NCI-H2196 treated with DMSO at 0.1 percent for 48 hours (cell line): ENCODE results near the gene ARL4D.
"Not testable (repeated sequence)": the region's sequence is repeated elsewhere in the genome, so short reads cannot be mapped to it uniquely, and the experiment has no call there.

Source experiments
- DNase-seq: peaks from one replicate; lab custom pipeline; 2025; ENCODE audit not compliant: unreplicated experiment; lab: John Stamatoyannopoulos, UW

Gene ARL4D, protein sequence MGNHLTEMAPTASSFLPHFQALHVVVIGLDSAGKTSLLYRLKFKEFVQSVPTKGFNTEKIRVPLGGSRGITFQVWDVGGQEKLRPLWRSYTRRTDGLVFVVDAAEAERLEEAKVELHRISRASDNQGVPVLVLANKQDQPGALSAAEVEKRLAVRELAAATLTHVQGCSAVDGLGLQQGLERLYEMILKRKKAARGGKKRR

DNA sequence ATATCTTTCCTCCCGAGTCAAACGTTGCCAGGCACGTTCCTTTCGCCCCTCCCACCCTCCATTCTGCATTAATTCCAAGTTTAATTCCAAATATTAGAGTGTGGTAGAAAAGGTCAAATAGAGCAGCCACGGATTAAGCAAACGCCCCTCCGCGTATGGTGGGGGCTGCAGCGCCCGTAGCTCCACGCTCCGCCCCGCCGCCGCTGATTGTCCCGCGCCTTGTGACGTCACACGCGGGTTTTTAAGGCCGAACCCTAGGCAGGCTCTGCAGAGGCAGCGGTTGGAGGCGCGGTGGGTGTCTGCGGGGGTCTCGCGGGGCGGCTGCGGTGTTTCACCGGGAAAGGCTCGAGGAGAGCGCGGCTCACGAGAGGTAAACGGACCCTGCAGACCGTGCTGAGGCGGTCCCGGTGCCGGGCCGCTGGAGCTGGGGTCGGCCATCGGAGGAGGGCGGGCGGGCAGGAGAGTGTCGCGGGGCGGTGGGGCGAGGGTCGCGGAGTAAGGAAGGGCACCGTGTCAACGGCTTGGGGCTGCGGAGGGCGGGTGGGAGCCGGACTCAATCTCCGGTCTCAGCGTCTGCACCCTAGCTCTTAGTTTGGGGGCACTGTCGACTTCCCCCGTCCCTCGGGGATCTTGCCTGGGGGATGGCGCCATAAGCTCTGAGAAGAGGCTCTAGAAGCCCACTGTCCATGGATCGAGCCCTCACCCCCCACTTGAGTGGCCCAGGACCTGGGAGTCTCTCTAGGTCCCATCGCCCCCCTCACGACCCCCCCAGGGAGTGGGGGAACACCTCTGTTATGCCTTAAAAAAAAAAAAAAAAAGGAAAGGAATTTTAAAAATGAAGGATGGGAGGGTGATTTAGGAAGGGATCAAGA lies at the start of gene ARL4D:
TSS of gene ARL4D (plus strand) at position 270 of the 872 bp plus-strand sequence. CDS start 740 bp downstream, outside the sequence.
- DNase-seq, result peak; percentile 12

DNA sequence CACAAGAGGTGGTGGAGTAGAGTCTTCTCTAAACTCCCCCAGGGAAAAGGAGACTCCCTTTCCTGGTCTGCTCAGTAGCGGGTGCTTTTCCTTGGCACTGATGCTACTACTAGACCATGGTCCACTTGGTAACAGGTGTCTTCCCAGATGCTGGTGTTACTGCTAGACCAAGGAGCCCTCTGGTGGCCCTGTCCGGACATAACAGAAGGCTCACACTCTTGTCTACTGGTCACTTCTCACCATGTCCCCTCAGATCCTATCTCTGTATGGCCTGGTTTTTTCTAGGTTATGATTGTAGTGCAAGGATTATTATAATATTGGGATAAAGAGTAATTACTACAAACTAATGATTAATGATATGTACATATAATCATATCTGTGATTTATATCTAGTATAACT lies 49.7 kb upstream of the ARL4D start:
- no peak for DNase-seq

DNA sequence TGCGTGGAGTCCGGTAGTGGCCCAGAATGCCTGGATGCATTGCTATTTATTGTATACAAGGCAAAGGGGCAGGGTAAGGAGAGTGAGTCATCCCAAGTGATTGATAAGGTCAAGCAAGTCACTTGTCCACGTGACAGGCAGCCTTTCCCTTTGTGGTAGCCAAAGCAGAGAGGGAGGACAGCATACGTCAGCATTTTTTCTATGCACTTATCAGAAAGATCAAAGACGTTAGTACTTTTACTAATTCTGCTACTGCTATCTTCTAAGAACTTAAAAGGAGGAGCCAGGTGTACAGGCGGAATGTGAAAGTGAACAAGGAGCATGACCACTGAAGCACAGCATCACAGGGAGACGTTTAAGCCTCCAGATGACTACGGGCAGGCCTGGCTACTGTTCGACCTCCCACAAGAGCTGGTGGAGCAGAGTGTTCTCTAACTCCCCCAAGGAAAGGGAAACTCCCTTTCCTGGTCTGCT lies 47.9 kb upstream of the ARL4D start:
- no peak for DNase-seq

DNA sequence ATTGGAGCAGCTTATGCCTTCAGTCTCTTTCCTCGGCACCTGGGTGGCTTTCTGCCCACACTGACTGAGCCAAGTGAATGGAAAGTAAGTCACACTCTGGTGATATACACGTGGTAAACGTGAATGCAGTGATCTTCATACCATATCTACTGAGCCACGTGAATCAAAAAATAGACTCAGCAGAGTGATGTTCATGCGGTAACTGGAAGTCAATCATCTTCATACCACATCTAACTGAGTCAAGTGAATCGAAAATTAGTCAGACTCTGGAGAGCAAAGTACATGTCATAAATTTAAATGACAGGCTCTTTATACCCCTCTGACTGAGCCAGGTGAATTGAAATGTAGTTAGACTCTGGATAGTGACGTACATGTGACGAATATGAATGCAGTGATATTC lies 47.1 kb upstream of the ARL4D start:
- DNase-seq, result no peak

DNA sequence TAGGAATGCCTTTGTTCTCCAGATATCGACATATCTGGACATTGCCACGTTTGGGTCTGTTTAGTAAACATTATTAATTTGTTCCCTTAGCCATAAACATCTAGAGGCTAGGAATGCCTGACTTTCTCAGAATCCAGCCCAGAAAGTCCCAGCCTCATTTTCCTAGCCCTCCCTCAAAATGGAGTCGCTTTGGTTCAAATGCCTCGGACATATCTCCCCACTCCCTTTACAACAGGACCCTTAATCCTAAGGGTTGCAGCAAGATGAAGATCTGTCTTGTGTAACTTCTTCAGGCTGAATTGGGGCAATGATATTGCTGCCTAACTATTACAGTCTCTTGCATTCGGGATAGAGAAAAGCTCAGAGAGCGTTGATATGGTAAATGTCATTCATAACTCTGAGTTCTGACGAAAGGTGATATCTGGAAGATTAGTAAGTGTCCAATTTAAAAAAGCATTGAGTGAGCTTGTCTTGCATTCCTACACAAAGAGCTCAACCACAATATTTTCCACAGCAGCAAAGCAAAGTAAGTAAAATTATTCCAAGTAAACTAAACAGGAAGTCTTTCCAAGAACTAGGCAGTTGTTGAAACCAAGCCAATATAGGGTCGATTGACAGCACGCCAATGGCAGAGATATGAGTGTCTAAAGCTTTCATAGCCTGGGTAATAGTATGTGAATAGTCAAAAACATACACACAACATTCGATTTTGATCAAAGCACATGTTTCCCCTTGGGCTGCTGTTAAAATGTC lies 46.0 kb upstream of the ARL4D start:
- DNase-seq, result no peak

DNA sequence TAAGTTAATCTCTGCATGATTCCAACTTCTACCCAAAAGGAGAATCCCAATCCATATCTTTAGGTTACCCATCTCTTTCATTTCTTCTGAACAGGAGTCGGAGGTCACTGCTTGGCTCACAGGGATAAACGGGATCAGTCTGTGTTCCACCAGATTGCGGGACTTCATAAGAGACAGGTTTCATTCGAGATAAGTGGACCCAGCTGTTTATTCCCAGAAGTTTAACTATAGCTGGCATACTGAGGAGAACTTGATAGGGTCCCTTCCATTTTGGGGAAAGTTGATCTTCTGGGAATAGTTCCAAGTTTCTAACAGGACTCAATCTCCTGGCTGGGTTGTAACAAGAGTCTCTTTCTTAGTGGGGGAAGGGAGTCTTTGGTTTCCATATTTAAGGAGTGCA lies 45.4 kb upstream of the ARL4D start:
- DNase-seq, result no peak

DNA sequence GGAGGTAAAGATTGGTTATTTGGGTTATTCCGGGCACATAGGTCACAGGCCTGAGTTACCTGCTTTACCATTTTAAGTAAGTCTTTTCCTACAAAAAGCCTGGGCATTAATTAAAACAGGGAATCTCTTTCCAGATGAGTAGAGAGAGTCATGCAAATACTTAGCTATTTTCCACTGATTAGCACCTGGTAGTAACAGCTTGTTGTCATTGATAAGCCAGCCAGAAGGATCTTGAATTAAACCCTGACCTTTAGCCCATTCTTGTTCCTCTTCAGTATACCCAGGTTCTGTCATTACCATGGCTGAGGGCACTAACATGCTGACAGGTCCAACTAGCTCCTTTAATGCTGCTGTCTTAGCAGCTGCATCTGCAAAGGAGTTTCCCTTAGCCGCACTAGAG lies 44.4 kb upstream of the ARL4D start:
- no peak for DNase-seq

DNA sequence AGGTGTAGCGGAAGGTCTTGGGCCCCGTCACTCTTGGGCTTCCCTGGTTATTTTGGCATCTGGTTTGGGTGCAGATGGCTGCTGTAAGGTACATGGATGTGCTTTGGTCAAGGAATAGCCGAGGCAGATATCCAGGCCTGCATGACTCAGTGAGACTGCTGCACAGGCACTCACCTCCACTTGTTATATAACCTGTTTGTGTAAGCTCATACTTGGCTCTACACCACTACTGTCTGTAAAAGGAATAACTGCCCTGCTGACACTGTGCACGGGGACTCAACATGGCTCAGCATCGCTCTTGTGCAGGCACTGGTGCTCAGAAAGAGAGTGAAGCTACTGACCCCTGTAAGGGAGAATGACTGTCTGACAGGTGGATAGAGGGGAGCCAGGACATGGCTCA lies 42.3 kb upstream of the ARL4D start:
- DNase-seq, result no peak

DNA sequence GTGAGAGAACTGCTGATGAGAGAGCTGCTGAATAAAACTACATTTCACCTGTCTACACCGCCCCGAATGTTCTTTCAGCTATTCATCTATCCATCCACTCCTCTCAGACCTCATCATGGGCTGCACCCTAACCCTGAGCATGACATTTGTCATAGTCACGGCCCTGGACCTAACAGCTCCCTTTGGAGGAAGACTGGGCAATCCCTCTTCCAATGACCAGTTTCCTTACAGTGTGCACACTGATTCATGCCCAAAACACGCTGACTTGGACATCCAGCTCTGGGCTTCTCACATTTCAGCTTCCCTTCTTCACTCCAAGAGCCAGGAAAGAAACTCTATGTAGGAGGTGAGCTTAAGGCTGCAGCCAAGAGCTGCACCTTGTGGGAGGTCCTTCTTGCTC lies 41.8 kb upstream of the ARL4D start:
- DNase-seq, result no peak

DNA sequence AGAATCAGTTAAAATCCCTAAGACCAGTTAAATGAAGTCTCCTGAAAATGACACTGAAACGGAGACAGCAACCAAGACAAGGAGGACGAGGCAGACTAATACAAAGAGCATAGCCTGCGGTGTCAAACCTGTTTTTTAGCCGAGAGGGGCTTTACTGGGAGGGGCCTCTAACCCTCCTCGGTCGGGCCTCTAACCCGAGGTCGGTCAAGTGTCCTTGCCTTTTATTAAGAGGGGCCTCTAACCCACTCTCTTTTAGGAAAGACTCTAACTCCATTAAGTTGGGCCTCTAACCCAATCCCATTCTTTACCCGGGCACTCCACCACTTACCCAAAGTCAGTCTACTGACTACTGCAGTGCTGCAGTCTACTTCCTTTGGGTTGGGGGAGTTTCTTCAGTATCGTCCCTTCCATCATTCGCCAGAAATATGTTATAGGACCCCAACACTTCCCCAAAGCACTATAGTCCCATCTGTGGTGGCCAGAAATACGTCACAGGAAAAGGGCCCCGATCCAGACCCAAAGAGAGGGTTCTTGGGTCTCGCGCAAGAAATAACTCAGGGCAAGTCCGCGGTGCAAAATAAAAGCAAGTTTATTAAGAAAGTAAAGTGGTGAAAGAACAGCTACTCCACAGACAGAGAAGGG lies 39.2 kb upstream of the ARL4D start:
- DNase-seq, result no peak

DNA sequence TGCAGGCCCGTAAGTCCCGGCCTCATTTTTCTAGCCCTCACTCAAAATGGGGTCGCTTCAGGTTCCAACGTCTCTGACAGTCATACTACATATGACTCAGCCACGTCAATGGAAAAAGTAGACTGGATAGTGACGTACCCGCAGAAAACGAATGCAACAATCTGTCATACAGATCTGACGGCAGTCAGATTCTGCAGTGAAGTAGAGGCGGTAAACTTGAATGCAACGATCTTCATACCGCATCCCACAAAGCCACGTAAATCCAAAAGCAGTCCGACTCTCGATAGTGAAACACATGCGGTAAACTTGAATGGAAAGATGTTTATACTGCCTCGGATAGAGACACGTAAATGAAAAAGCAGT lies 38.4 kb upstream of the ARL4D start:
- DNase-seq, result no peak

DNA sequence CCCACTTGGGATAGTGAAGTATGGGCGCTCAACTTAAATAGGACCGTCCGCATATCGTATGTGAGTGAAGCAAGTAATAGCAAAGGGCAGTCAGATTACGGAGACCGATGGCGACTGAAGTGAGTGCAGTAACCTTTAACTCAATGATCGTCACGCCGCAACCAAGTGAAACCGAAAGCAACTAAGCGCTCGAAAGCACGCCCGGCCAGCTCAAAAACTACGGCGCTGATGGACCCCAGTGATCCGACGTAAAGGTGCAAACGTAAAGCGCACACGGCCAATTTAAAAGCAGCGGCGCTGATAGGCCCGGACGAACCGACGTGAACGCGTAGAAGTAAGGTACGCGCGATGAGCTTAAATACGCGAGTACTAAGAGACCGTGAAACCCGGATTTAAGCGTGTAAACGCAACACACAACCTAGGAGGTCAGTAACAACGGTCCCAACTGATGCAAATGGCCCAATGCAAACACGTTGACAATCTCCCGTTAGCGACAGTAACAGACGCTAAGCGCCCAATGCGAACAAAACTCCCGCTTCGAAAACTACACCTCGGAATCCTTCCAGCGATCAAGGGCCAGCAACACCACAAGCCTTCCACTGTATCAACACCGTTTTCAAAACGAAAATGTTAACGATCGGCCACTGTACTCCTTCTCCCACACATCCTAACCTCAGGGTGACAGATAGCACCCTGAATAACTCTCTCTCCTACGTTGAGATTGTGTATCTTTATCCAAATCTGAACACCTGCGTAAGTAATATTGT lies 37.9 kb upstream of the ARL4D start:
- DNase-seq, result peak; percentile 76

DNA sequence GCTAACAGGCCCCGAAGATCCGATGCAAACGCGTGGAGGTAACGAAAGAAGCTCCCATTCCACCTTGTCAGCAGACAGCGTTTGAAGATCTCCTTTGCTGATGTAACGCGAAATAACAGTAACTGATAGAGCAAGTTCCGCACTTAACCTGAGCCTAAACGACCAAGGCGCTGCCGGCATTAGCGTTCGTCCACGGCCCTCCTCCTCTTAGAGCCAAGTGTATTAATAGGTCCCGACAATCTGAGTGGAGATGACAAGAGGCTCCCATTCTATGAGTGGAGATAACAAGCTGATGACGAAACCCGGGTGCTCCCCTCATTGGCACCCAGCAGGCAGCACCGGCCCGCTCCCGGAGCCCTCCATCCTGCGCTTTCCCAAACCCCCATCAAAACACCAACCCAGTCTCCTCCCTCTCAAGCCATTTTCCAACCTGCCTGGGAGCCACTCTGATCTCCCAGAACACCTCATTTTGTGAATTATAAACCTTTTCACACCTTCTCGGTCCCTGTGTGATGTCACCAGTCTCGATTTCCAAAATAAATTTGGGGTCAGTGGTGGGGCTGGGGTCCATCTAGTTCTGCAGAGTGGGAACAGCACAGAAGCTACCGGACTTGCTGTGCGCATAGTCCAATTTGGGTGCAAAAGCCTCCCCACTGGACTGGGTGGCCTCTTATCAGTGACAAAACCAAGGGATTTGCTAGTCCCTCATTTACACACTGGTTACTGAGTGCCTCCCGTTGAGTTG lies 35.4 kb upstream of the ARL4D start:
- no peak for DNase-seq

DNA sequence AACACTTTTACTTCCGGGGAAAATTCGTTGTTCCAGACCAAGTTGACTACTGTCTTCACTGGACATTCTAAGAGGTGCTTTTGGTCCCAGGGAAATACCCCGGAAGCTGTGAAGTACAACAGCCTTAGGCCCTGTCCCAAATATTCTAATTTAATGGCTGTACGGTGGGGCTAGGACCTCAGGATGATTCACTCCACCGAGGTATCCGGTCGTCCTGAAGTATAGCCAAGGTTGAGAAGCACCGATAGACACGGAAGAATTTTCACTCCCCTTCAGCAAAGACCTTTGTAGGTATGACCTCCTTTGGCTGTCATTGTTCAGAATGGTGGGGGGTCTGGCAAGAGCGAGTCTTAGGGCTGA lies 34.9 kb upstream of the ARL4D start:
- DNase-seq, result no peak

DNA sequence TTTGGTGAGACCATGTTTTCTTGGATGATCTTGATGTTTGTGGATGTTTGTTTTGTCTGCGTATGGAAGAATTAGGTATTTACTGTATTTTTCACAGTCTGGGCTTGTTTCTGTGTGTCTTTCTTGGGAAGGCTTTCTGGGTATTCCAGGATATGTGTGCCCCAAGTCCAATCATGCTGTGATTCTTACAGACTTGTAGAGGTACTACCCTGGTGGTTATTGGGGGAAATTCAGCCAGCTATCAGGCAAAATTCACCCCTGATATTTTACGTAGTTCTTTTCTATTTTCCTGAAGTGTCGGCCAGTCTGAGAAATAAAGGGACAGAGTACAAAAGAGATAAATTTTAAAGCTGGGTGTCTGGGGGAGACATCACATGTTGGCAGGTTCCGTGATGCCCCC lies 33.4 kb upstream of the ARL4D start:
- DNase-seq, result no peak

DNA sequence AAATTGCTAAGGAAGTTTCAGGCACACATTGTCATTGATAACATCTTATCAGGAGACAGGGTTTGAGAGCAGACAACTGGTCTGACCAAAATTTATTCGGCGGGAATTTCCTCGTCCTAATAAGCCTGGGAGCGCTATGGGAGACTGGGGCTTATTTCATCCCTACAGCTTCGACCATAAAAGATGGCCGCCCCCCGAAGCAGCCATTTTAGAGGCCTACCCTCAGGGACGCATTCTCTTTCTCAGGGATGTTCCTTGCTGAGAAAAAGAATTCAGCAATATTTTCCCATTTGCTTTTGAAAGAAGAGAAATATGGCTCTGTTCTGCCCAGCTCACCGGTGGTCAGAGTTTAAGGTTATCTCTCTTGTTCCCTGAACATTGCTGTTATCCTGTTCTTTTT lies 32.9 kb upstream of the ARL4D start:
- DNase-seq, result not testable (repeated sequence)

DNA sequence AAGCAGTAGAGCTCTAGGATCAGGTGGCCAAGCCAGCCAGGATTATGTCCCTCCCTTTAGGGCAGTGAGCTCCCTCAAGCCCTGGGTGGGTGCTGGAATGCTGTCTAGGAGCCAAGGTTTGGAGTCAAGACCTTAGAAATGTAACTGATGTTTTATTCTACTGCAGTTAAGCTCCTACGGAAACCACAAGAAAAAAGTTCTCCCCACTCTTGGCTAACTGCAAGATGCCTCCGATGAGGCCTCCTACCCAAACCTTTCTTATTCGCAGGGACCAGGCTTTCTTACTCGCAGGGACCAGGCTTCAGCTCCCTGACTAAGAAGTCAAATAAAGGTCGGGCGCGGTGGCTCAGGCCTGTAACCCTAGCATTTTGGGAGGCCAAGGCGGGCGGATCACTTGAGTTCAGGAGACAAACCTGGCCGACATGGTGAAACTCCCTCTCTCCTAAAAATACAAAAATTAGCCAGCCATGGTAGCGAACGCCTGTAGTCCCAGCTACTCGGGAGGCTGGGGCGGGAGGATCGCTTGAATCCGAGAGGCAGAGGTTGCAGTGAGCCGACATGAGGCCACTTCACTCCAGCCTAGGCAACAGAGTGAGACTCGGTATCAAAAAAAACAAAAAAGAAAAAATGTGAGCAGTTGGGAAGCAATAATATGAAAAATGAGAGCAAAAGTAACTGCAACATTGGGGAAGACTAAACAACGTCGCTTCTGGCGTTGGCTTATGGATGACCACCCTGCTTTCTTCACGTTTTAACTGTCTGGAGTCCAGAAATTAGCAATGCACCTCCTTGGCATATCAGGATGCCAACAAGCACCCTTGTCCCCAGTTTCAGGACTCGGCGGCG lies 31.7 kb upstream of the ARL4D start:
- DNase-seq, result no peak

DNA sequence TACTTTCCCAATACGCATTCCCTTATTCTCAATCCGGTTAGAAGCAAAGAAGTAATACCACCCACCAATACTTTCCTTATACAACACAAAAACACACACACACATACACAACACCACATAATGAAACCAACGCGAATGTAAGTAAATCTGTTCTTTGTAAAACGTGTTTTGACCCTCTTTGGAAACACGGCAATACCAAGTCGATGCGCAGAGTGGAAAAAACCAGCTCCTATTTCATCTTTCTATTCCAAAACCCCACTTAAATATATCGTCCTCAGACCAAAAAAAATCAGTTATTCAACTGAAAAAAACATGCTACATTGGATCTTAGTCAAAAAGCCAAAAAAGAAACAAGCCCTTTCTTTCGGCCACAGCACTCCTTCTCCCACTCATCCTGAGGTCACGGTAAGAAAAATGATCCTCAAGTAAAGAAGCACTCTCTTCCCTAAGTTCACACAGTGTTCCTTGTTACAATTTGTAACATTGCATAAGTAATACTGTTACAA lies 31.0 kb upstream of the ARL4D start:
- peak; percentile 17 for DNase-seq
